Nephron progenitor cell (in vitro differentiated cells): ENCODE results near the gene ANO1.

Source experiments
- DNase-seq: peaks from one replicate; pipeline ENCODE4 v3.0.0; 2021
- H3K27ac Mint-ChIP-seq: 2 replicates; pipeline ENCODE4 v1.8.0; 2021; ENCODE audit warnings: mild to moderate bottlenecking, moderate library complexity, mixed read lengths
- H3K27me3 Mint-ChIP-seq: 2 replicates; pipeline ENCODE4 v1.8.0; 2021; ENCODE audit warnings: mild to moderate bottlenecking, low read depth, mixed read lengths; ENCODE audit not compliant: poor library complexity
- H3K36me3 Mint-ChIP-seq: 2 replicates; pipeline ENCODE4 v1.8.0; 2021; ENCODE audit warnings: low read depth, mixed read lengths
- H3K4me1 Mint-ChIP-seq: 2 replicates; pipeline ENCODE4 v1.8.0; 2021; ENCODE audit warnings: mixed read lengths
- H3K4me3 Mint-ChIP-seq: 2 replicates; pipeline ENCODE4 v1.8.0; 2021; ENCODE audit warnings: mild to moderate bottlenecking, moderate library complexity, mixed read lengths
- H3K9me3 Mint-ChIP-seq: 2 replicates; pipeline ENCODE4 v1.8.0; 2021; ENCODE audit warnings: mild to moderate bottlenecking, moderate library complexity, mixed read lengths
- TF ChIP-seq, protein P1 (sequence below): fragments of 200-600 bp; sonication (generic); IDR thresholded peaks from 2 replicates; pipeline ENCODE4 v1.5.0; 2021; ENCODE audit warnings: antibody characterized with exemption

The ANO1 gene

GRCh38 chr11:70144262-70144661 is 66.1 kb downstream of the ANO1 start:
- Mint-ChIP-seq H3K27me3 (peaks cover 78% of the 10 kb centered on the region), H3K9me3 (no peaks in the 10 kb centered on the region), H3K4me1 (peaks cover 52% of the 10 kb centered on the region), H3K36me3 (no peaks in the 10 kb centered on the region), H3K4me3 (no peak overlapping the region), H3K27ac (no peak overlapping the region)
- no peak for DNase-seq
- TF ChIP-seq, protein P1, sequence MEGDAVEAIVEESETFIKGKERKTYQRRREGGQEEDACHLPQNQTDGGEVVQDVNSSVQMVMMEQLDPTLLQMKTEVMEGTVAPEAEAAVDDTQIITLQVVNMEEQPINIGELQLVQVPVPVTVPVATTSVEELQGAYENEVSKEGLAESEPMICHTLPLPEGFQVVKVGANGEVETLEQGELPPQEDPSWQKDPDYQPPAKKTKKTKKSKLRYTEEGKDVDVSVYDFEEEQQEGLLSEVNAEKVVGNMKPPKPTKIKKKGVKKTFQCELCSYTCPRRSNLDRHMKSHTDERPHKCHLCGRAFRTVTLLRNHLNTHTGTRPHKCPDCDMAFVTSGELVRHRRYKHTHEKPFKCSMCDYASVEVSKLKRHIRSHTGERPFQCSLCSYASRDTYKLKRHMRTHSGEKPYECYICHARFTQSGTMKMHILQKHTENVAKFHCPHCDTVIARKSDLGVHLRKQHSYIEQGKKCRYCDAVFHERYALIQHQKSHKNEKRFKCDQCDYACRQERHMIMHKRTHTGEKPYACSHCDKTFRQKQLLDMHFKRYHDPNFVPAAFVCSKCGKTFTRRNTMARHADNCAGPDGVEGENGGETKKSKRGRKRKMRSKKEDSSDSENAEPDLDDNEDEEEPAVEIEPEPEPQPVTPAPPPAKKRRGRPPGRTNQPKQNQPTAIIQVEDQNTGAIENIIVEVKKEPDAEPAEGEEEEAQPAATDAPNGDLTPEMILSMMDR, result no peak

GRCh38 chr11:70145071-70145470 is 67.0 kb downstream of the ANO1 start:
- Mint-ChIP-seq H3K36me3 (no peaks in the 10 kb centered on the region), H3K9me3 (no peaks in the 10 kb centered on the region), H3K27me3 (peaks cover 73% of the 10 kb centered on the region), H3K4me1 (peaks cover 52% of the 10 kb centered on the region), H3K27ac (no peak overlapping the region), H3K4me3 (no peak overlapping the region)
- no peak for DNase-seq
- TF ChIP-seq, protein P1, result no peak

DNA sequence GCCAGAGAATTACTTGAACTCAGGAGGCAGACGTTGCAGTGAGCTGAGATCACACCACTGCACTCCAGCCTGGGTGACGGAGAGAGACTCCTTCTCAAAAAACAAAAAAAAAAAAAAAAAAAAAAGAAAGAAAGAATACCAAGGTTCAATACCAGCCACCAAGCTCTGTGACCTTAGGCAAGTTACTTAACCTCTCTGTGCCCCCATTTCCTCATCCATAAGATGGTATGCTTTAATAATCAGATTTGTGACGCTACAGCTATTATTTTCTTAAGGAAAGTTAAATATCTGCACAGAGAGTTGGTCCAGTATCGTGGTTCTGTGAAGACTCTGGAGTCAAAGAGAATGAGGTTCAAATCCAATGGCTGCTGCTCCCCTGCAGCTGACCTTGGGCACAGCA is 67.7 kb downstream of the ANO1 start:
- peaks cover 44% of the 10 kb centered on the region for H3K4me1 Mint-ChIP-seq
- peaks cover 67% of the 10 kb centered on the region for H3K27me3 Mint-ChIP-seq
- H3K4me3 Mint-ChIP-seq, result no peak overlapping the region

GRCh38 chr11:70146299-70146698 is 68.2 kb downstream of the ANO1 start:
- Mint-ChIP-seq H3K4me1 (peaks cover 44% of the 10 kb centered on the region), H3K36me3 (no peaks in the 10 kb centered on the region), H3K27me3 (peaks cover 67% of the 10 kb centered on the region), H3K27ac (no peak overlapping the region), H3K9me3 (no peaks in the 10 kb centered on the region), H3K4me3 (no peak overlapping the region)
- TF ChIP-seq, protein P1, result no peak
- DNase-seq, result no peak

More for the DNA sequence above, 67.7 kb downstream of the ANO1 start:
- no peaks in the 10 kb centered on the region for H3K9me3 Mint-ChIP-seq
- H3K36me3 Mint-ChIP-seq, result no peaks in the 10 kb centered on the region
- H3K27ac Mint-ChIP-seq, result no peak overlapping the region
- TF ChIP-seq, protein P1, result no peak
- DNase-seq, result no peak

GRCh38 chr11:70146895-70147520 is 68.9 kb downstream of the ANO1 start:
- Mint-ChIP-seq H3K4me1 (peaks cover 40% of the 10 kb centered on the region), H3K27me3 (peaks cover 59% of the 10 kb centered on the region), H3K27ac (no peak overlapping the region), H3K36me3 (no peaks in the 10 kb centered on the region), H3K4me3 (no peak overlapping the region), H3K9me3 (no peaks in the 10 kb centered on the region)
- DNase-seq, result no peak
- TF ChIP-seq, protein P1, result no peak

GRCh38 chr11:70147668-70148067 is 69.6 kb downstream of the ANO1 start:
- DNase-seq, result no peak
- Mint-ChIP-seq H3K4me3 (no peak overlapping the region), H3K27ac (no peak overlapping the region), H3K36me3 (no peaks in the 10 kb centered on the region), H3K27me3 (peaks cover 53% of the 10 kb centered on the region), H3K9me3 (no peaks in the 10 kb centered on the region), H3K4me1 (peaks cover 38% of the 10 kb centered on the region)
- TF ChIP-seq, protein P1, result no peak
